Loucy (cell line): ENCODE measurements around the gene PMEPA1.

Experiments
- H2AFZ ChIP-seq: fragments of 200-600 bp; sonication (generic); 2 replicates; pipeline ENCODE4 v1.6.0; 2016; ENCODE audit warnings: antibody characterized with exemption, mild to moderate bottlenecking, low read length, moderate library complexity
- H3F3A ChIP-seq: fragments of 200-600 bp; 2 replicates; pipeline ENCODE4 v1.6.0; 2016; ENCODE audit warnings: antibody characterized with exemption, low read depth, mild to moderate bottlenecking
- H3K27me3 ChIP-seq: fragments of 200-600 bp; sonication (generic); 2 replicates; pipeline ENCODE4 v1.6.1; 2014; ENCODE audit warnings: low read length, mild to moderate bottlenecking; ENCODE audit not compliant: insufficient read depth, poor library complexity, severe bottlenecking
- H3K36me3 ChIP-seq: fragments of 200-600 bp; sonication (generic); 2 replicates; pipeline ENCODE4 v1.6.1; 2016; ENCODE audit warnings: low read length; ENCODE audit not compliant: insufficient read depth
- H3K4me1 ChIP-seq: fragments of 200-600 bp; sonication (generic); 2 replicates; pipeline ENCODE4 v1.5.1; 2014; ENCODE audit warnings: low read length, mild to moderate bottlenecking; ENCODE audit not compliant: insufficient read depth, poor library complexity, severe bottlenecking
- H3K4me2 ChIP-seq: fragments of 200-600 bp; sonication (generic); 2 replicates; pipeline ENCODE4 v1.6.0; 2014; ENCODE audit warnings: antibody characterized with exemption, low read length, low read depth, mild to moderate bottlenecking; ENCODE audit not compliant: poor library complexity, severe bottlenecking
- H3K4me3 ChIP-seq: fragments of 200-600 bp; sonication (generic); 2 replicates; pipeline ENCODE4 v1.5.1; 2014; ENCODE audit warnings: low read length, mild to moderate bottlenecking, mixed read lengths; ENCODE audit not compliant: poor library complexity, severe bottlenecking
- H3K79me2 ChIP-seq: fragments of 200-600 bp; sonication (generic); 2 replicates; pipeline ENCODE4 v1.6.1; 2014; ENCODE audit warnings: low read length; ENCODE audit not compliant: insufficient read depth
- H3K9ac ChIP-seq: fragments of 200-600 bp; sonication (generic); 2 replicates; pipeline ENCODE4 v1.6.0; 2014; ENCODE audit warnings: mild to moderate bottlenecking, low read depth, low read length, moderate library complexity; ENCODE audit not compliant: poor library complexity, severe bottlenecking
- H3K9me2 ChIP-seq: fragments of 200-600 bp; sonication (generic); replicated peaks from 2 replicates; pipeline ENCODE4 v1.6.1; 2016; ENCODE audit warnings: low read depth, low read length, mixed read lengths
- H3K9me3 ChIP-seq: fragments of 200-600 bp; sonication (generic); 2 replicates; pipeline ENCODE4 v1.6.1; 2014; ENCODE audit warnings: mild to moderate bottlenecking, antibody characterized with exemption, low read length, low read depth; ENCODE audit not compliant: insufficient read depth
- H4K20me1 ChIP-seq: fragments of 200-600 bp; sonication (generic); 2 replicates; pipeline ENCODE4 v1.6.0; 2014; ENCODE audit warnings: antibody characterized with exemption, low read length, mild to moderate bottlenecking; ENCODE audit not compliant: insufficient read depth, poor library complexity, severe bottlenecking
- EZH2phosphoT487 ChIP-seq: fragments of 200-600 bp; IDR thresholded peaks from 2 replicates; pipeline ENCODE4 v1.6.1; 2018; ENCODE audit warnings: antibody characterized with exemption, mild to moderate bottlenecking, moderate library complexity, borderline replicate concordance
- TF ChIP-seq, protein P1 (sequence below): fragments of 200-600 bp; sonication (generic); conservative IDR thresholded peaks from 2 replicates; pipeline ENCODE4 v1.5.1; 2014; ENCODE audit warnings: mild to moderate bottlenecking, antibody characterized with exemption, low read length

The PMEPA1 gene

DNA sequence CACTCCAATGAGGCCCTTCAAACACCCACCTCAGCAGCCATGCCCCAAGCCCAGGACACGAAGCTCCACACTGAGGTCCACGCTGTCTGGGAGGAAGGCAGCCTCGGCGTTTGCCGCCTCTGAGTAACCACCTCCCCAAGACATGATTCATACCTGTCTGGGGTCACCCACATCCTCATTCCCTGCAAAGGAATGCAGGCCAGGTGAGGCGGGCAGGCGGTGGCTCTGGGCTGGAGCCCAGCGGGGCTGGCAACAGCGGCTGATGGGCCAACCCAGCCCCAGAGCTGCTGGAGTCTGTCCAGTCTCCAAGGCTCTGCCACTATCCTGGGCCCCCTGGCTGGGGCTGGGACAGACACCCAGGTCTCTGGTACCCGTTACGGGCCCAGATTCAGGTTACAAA lies 14.8 kb downstream of the PMEPA1 start:
- Histone ChIP-seq H3K79me2 (peaks cover 21% of the 10 kb centered on the region), H2AFZ (no peak overlapping the region), H3K9me3 (no peaks in the 10 kb centered on the region), H3K9ac (no peak overlapping the region), H3K9me2 (no peaks in the 10 kb centered on the region), H3F3A (no peaks in the 10 kb centered on the region), H3K27me3 (no peaks in the 10 kb centered on the region), H3K4me2 (no peak overlapping the region), H3K4me1 (peaks cover 13% of the 10 kb centered on the region), H3K4me3 (no peak overlapping the region), H3K36me3 (no peaks in the 10 kb centered on the region), H4K20me1 (no peaks in the 10 kb centered on the region)
- TF ChIP-seq, protein P1, sequence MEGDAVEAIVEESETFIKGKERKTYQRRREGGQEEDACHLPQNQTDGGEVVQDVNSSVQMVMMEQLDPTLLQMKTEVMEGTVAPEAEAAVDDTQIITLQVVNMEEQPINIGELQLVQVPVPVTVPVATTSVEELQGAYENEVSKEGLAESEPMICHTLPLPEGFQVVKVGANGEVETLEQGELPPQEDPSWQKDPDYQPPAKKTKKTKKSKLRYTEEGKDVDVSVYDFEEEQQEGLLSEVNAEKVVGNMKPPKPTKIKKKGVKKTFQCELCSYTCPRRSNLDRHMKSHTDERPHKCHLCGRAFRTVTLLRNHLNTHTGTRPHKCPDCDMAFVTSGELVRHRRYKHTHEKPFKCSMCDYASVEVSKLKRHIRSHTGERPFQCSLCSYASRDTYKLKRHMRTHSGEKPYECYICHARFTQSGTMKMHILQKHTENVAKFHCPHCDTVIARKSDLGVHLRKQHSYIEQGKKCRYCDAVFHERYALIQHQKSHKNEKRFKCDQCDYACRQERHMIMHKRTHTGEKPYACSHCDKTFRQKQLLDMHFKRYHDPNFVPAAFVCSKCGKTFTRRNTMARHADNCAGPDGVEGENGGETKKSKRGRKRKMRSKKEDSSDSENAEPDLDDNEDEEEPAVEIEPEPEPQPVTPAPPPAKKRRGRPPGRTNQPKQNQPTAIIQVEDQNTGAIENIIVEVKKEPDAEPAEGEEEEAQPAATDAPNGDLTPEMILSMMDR, result no peak
- no peak for TF ChIP-seq EZH2phosphoT487

DNA sequence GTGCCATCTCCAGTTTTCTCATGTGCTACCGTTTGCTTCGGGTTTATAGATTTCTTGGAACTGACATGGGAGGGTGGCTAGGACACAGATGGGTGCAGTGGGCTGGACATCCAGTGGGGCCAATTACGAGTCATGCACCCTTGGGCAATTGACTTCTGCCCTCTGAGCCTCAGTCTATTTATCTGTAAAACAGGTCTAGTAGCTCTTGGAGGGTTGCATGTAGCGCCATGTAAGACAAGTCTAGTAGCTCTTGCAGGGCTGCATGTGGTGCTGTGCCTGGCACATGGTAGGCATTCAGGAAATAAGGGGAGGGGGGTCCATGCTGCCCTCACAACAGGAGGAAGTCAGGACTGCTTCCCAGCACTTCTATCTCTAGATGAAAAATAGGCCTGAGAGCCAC lies 15.3 kb downstream of the PMEPA1 start:
- no peak for TF ChIP-seq EZH2phosphoT487
- TF ChIP-seq, protein P1, result no peak
- Histone ChIP-seq H3K4me1 (peaks cover 15% of the 10 kb centered on the region), H3K27me3 (no peaks in the 10 kb centered on the region), H3K9me2 (no peaks in the 10 kb centered on the region), H3K9me3 (no peaks in the 10 kb centered on the region), H3K4me3 (no peak overlapping the region), H2AFZ (no peak overlapping the region), H3K79me2 (peaks cover 18% of the 10 kb centered on the region; the same call in 1 of the 2 replicates), H4K20me1 (no peaks in the 10 kb centered on the region), H3K4me2 (no peak overlapping the region), H3F3A (no peaks in the 10 kb centered on the region), H3K9ac (no peak overlapping the region), H3K36me3 (no peaks in the 10 kb centered on the region)

DNA sequence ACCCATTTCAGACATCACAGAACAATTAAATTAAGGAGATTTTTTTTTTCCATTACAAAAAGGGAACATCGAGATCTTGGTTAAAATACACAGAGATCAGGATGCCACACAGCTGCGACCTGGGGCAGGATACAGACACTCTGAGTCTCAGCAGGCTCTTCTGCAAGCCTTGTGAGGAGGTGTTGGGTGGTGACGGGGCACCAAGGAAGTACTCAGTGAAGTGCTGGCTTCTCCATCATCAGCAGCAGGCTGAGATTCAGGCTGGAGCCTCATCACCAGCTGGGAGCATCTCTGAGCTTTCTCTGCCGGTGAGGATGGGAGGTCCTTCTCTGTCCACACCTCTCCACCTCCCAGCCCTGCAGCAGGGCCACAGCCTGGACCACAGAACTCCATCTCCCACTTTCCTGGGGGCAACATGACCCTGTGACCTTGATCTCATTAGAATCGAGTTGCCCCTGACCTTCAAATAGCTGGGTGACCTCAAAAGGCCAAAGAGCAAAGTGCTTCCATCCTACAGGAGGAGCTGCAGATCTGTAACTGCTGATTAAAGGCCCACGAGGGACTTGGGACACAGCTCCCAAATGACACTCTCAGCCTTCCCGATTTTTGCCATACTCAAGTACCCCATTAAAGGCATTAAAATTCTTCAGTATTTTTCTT lies 16.0 kb downstream of the PMEPA1 start:
- Histone ChIP-seq H3K27me3 (no peaks in the 10 kb centered on the region), H3K79me2 (peaks cover 22% of the 10 kb centered on the region; the same call in 1 of the 2 replicates), H3K9me2 (no peaks in the 10 kb centered on the region), H3K36me3 (no peaks in the 10 kb centered on the region), H3K4me1 (peaks cover 22% of the 10 kb centered on the region), H3K9me3 (no peaks in the 10 kb centered on the region), H3K4me3 (no peak overlapping the region), H3K9ac (no peak overlapping the region), H3K4me2 (no peak overlapping the region), H2AFZ (no peak overlapping the region), H4K20me1 (no peaks in the 10 kb centered on the region), H3F3A (no peaks in the 10 kb centered on the region)
- TF ChIP-seq, protein P1, result no peak
- no peak for TF ChIP-seq EZH2phosphoT487
